Measurements from ENCODE around the gene KL.

KL gene

DNA sequence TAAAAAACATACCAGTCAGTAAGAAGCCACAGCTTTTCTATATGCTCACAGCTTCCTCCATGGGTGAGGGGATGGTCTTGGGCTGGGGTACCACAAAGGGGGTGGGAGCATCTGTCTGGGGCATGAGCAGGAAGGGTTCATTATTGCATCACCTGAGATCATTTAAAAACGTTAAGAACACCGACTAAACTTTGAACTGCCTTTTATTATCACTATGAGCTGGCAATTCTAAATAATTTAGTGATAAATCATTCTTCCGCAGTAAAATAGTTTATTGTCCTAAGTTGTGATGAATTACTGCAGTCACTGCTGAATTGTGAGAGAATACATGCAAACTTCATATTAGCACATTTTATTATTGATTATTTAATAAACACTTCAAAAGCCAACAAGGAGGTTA lies 71.6 kb downstream of the KL start:
- DNase-seq, result no peak

- DNase-seq, result no peak
Observed at GRCh38 chr13:33089311-33089710, 73.1 kb downstream of the KL start.

DNA sequence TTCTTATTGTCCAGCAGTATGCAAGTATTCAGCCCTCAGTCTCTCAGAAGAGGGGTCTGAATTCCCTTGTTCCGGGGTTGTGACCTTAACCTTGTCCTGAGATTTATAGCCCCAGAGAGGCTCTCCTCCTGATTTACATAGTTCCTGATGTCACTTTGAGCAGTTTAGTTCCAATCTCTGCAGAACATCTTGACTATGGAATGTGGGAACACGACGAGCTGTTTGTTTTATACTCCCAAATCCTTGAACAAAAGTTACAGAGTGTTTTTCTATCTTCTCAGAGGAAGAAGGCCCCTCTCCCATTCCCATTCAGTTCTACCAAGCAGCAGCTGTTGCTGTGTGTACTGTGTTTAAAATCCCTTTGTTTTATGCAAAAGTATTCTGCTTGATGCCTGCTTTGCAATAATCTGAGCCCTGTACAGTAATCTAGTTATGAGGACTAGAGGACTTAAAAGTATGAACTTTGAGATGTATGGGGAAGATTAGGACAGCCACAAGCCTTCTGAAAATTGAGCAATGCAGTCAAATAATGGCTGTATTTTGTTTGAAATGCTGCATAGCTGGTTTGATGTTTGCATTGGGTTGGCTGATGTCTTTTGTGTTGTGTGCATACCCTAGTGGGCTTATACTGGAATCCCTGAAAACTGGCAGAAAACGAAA lies 74.7 kb downstream of the KL start:
- no peak for DNase-seq

- no peak for DNase-seq
Observed at GRCh38 chr13:33091415-33091774, 75.2 kb downstream of the KL start.

DNA sequence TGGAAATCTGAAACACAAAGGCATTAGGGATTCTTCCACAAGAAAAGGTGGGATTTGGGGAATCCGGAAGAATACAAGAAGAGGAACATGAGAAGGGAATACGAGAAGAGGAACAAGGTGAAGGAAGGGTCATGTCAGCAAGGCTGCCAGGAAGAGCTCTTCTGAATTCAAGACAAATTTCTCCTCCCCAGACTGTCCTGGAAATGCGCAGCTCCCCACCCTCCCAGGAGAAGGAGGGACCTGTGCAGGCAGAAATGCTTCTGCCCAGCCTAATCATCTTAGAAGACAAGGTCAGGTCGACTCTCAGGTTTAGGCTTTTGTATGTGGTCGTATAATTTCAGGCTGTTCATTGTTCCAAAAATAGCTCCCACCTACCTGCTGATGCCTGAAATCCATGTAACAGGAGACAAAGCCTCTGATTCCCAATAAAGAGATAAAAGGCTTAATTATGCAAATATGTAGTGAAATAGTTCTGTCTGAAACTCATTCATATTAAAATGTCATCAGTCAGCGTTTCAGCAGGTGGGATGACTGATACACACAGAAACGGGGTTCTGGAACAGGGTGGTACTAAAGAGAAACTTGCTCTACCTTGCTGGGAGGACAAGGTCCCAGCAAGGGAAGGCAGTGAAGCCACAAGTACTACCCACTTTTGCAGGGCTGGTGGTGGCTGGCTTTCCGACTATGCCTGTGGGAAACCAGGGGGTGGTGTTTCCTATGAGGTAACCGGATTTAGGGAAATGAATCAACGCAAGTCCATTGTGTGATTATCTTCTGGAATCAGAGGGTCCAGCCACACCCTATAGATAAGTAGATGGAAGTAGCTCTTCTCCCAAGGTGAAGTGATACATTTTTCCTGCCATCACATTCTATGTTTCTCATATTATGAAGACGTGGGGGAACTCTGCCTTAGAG lies 76.1 kb downstream of the KL start:
- no peak for DNase-seq

- no peak for DNase-seq
Observed at GRCh38 chr13:33096886-33097605, 80.8 kb downstream of the KL start.

- no peak for DNase-seq
Observed at GRCh38 chr13:33099860-33100259, 83.6 kb downstream of the KL start.

- no peak for DNase-seq
Observed at GRCh38 chr13:33100886-33101285, 84.7 kb downstream of the KL start.

GRCh38 chr13:33101835-33102234 lies 85.6 kb downstream of the KL start:
- no peak for DNase-seq

DNA sequence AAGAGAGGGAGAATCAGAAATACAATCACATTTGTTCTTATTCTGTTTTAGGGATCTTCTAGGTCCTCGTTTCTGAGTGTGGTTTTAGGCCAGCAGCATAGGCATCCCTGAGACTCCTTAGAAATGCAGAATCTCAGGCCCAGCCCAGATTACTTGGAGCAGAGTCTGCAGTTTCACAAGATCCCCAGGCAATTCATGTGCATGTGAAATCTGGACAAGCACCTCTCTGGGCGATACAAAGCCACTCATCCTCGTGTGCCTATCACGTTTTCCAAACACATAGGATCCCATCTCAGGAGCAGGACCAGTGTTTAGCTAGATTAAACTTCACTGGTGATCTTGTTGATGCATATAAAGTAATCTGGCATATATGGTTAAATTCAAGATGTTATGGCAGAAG lies 87.2 kb downstream of the KL start:
- DNase-seq, result no peak

DNA sequence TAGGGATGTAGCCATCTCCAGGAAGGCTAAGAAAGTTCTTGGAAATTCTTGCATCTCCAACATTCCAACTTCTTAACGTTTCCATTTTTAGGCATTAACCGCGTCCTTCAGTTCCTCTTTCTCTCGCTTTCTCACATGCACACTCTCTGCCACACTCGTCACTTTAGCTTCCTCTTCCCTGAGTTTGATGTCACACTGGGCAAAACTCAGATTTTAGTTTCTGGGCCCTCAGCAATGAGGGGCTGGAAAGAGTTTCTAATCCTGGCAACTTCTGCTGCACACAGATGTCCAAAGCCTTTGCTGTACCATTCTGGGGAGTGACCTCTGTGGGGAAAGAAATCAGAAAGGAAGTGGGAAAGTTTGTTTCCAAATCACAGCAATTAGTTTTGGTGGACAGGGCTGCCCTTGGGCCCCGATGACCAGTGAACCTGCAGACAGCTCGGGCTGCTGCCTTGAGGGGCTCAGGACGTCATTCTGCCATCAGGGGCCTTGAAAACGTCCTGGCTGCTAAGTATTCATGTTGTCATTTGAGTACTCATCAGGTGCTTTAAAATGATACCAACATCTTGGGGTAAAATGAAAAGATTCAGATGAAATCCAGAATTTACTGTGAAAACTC lies 89.3 kb downstream of the KL start:
- DNase-seq, result no peak

DNA sequence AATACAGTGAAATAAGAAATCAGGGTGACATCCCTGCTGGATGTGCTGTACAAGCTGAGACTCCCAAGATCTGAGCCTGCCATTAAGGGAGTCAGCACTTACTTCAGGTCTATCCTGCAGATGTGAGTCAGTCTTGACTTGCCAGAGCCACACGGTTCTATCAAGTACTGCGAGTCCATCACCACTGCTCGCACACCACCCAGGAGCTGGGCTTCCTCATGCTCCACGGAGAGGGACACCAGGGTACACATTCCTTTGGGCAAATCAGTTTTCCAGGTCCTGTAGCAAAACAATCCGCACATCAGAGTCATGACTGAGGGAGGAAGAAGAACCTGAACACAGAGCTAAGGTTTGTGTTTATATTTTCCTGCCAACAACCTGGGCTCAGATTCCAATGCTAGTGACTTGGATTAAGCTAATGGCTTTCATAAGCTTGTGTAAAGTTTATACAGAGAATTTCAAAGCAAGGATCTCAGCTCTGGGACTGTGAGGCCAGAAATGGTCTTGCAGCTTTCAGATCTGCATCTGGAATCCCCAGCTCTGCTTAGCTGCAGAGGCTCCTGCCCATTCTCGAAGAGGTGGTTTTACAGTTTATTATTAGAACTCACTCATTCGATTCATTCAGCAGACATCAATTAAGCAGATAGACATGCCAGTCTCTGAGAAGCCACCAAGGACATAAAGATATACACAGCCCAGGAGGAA lies 90.6 kb downstream of the KL start:
- DNase-seq, result no peak

DNA sequence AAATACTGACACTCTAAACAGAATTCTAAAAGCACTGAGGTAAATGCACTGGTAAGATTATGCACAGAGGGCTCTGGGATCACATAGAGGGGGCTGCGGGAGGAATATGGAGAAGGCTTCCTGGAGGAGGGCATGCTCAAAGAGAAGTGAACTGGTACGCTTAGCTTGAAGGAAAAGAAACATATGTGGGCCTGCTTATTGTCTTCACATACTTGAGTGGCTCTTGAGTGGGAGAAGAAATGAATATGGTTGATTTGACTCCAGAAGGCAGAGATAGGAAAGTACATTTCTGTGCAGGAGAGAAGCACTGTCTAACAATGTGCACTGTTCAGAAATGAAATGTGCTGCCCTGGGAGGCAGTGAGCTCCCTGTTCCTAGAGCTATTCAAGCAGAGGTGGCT lies 91.1 kb downstream of the KL start:
- no peak for DNase-seq

GRCh38 chr13:33108620-33109019 lies 92.4 kb downstream of the KL start:
- no peak for DNase-seq

GRCh38 chr13:33109271-33109697 lies 93.1 kb downstream of the KL start:
- no peak for DNase-seq

DNA sequence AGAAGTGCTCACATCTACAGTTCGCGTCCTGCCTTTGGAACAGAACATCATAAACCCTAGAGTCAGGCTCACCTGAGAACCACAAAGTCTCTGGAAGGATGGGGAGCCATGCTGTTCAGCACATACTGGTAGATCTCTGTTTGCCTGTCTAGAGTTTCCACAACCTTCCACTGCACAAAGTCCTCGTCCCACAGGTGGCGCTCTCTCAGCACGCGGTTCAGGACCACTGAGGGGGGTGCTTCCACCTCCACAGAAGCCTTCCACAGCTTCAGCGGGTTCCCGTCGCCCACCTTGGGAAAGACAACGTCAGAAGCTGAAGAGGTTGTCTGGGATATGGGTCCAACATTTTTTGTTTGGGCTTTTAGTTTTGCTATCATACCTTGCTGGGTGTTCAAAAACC lies 93.6 kb downstream of the KL start:
- no peak for DNase-seq

DNA sequence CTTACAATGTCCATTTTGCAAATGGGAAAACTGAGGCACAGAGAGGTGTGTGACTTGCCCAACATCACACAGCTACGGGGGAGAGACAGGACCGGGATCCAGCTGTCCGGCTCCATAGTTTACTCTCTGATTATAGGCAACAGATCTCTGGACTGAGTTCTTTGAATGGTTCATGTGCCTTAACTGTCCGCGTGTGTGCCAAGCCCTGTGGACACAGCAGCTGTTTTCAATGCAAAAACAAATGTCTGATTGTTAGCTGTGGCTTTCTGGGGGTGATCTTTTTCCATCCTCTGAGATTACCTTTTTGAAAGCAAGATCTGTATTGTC lies 94.1 kb downstream of the KL start:
- no peak for DNase-seq

DNA sequence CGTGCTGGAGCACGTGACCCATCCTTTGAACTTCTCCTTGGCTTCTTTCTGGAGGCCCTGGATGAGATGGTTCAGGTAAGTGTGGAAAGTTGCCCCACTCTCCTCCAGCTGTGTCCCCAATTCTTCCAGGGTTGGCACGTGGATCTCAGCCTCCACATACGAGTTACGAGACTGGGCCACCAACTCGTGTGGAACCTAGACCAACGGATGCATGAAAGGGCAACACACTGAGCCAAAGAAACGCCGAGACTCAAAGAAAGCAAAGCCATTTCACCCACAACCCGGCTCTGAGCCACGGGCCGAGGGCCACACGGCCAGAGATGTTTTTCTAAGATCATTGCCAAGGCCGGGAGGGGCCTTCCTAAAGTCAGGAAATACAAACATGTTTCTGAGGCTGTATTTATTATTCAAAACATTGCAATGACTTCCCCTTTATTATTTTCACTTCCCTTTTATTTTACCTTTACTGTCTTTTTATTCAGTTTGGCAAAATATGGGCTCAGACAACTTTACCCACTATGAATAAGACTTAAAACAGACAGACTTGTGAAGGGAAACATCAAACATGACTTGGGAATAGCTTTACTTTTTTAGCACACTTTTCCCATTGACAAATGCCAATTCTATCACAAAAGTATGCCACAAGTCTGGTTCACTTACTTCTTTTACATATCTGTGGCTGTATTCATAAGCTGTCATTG lies 94.6 kb downstream of the KL start:
- no peak for DNase-seq

- no peak for DNase-seq
Observed at GRCh38 chr13:33111414-33112110, 95.3 kb downstream of the KL start.

DNA sequence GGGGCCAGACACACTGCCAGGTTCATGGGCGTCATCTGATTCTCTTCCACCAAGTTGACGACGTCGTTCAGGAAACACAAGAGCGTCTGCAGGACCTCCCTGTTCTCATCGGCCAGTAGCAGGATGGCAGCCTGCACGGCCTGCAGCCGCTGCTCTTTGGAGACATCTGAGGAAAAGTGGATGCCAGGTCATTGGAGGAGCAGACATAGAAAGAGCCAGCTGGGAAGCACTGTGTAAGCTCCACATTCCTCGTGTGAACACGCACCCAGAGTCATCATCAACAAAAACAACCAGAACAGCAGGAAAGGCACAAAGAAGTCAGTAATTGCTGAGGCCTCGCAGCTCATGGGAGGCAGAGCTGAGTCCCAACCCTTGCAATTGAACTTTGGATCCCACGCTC lies 96.5 kb downstream of the KL start:
- no peak for DNase-seq

- no peak for DNase-seq
Observed at GRCh38 chr13:33114146-33114545, 97.9 kb downstream of the KL start.

DNA sequence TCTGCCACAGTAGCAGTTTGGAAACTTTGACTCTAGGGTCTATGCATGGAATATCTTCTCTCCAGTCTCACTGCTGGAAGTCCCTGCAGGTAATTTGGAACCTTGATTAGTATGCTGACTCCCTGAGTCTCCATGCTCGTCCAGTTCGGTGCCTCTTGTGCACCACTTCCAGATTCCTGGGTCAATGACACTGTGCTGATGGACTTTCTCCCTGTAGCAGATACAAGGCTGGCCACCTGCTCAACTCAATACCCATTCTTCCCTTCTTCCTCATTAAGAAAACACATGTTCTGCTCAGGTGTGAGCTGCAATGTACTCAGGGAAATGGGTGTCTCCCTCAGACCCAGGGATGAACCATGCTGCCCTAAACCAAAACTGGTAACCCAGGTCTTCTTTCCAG lies 99.1 kb downstream of the KL start:
- no peak for DNase-seq
